ENCODE measurements around the gene UTRN.

DNA sequence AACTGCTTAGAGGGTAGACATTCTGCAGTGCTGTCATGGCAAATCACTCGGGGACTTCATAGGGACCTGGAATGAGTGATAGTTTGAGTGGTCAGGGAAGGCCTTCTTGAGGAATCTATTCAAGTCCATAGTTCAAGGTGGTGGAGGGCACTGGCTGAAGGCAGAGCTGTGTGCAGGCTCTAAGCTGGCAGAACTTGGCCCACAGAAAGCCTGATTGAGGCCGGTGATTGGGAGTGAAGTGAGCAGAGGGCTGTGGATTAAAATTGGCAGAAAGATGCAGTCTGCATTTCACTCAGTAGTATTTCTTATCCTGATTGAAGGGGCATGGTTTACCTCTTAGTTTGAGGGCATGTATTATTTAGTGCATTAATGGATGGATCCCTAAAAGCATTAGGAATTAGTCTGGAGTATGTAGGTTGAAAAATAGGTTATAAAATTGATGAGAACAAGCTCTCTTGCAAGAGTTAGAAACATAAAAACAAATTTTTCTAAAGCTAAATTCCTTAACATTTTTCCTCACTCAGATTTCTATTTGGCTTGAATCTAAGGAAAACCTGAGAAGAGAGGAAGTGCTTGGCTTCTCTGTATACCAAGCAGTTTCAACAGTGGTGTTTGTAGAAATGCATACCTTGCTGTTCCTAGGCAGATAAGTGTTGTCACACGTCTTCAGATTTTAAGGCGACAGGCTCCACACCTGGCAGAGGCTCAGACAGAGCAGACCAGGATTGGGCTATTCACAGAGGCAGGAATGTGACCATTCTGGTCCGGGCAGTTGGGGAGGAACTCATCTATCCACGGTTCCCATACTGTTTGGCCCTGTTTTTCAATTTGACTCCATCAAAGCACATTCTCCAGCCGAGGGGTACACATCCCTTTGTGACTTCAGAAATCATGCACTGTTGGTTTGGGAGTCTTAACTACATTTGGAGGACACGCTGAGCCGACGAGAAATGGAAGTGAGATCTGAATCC lies 45.2 kb downstream of the UTRN start:
- TF ChIP-seq CTCF (IDR thresholded peaks at IDR 0.05) (no peak), ZFX (IDR thresholded peaks at IDR 0.05; ENCODE audit: borderline replicate concordance) (no peak)
